ENCODE measurements around the gene BAIAP2L1. TPM values are rescaled to one million over a fixed set of nuclear protein-coding genes. Genes with fewer than 3 reads are reported as not detected.
"Not testable (repeated sequence)": the region's sequence is repeated elsewhere in the genome, so short reads cannot be mapped to it uniquely, and the experiment has no call there.

Gene BAIAP2L1
- total and polyA plus RNA-seq, 7 experiments from 2014 or later: 0.32 to 2.0 (median 0.56) TPM

GRCh38 chr7:98423043-98423442 lies 22.2 kb upstream of the BAIAP2L1 start:
- H3K9me3 Mint-ChIP-seq: peaks cover 0 to 2% (median 0%) of the 10 kb centered on the region in 11 donors
- no peak overlapping the region for H3K4me3 Mint-ChIP-seq
- no peaks in the 10 kb centered on the region for H3K4me1 Mint-ChIP-seq
- Histone ChIP-seq H3K27me3 (ENCODE audit: control insufficient read depth in 2 of 2, insufficient read depth in 2 of 2, low read length in 2 of 2) (no peaks in the 10 kb centered on the region), H3K27ac (ENCODE audit: low read depth, low read length) (no peak overlapping the region), H3K36me3 (ENCODE audit: control insufficient read depth in 2 of 3, insufficient read depth in 3 of 3, low read length in 3 of 3) (no peaks in the 10 kb centered on the region), H3K9me3 (ENCODE audit: control insufficient read depth in 2 of 3, low read length in 3 of 3) (no peaks in the 10 kb centered on the region), H3K4me3 (ENCODE audit: low read length) (no peak overlapping the region), H3K4me1 (ENCODE audit: control insufficient read depth in 2 of 2, insufficient read depth in 2 of 2, low read length in 2 of 2) (no peaks in the 10 kb centered on the region)
- H3K36me3 Mint-ChIP-seq: no peaks in the 10 kb centered on the region
- ChIA-PET POLR2A (no interaction called here), CTCF (no interaction called here)
- DNase-seq: no peak
- no peak overlapping the region for H3K27ac Mint-ChIP-seq
- intact Hi-C loops (cut with micrococcal nuclease): loop anchor here in 1 of 2 donors (5.0 kb wide), 1 partner anchor 819 kb away; no protein-coding TSS in a partner anchor
- H3K27me3 Mint-ChIP-seq: peaks cover 0 to 30% (median 9%) of the 10 kb centered on the region in 5 donors
- no peak for ATAC-seq

DNA sequence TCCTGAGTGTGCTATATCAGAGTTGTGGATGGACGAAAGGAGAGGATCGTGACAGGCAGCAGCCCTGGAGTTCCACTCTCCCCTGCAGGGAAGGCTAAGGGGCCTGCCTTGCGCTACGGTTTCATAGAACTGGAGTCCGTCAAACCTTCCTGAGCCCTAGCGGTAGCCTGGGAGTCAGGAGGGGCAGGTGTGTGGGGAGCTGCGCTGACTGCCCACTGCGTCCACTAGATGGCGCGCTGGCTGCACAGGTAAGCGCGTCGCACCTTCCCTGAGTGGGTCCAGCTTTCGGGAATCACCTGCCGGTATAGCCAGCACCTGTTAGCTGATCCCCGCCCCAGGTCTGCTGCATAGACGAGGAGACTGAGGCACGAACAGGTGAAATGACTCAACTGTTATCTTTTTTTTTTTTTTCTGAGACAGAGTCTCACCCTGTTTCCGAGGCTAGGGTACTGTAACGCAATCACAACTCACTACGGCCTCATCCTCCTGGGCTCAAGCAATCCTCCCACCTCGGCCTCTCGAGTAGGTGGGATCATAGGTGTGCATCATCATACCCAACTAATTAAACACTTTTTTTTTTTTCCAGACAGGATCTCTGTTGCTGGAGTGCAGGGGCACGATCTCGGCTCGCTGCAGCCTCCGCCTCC lies 20.2 kb upstream of the BAIAP2L1 start:
- Histone ChIP-seq H3K27ac (ENCODE audit: low read depth, low read length) (no peak overlapping the region), H3K27me3 (ENCODE audit: control insufficient read depth in 2 of 2, insufficient read depth in 2 of 2, low read length in 2 of 2) (no peaks in the 10 kb centered on the region), H3K4me3 (ENCODE audit: low read length) (no peak overlapping the region), H3K36me3 (ENCODE audit: control insufficient read depth in 2 of 3, insufficient read depth in 3 of 3, low read length in 3 of 3) (no peaks in the 10 kb centered on the region), H3K9me3 (ENCODE audit: control insufficient read depth in 2 of 3, low read length in 3 of 3) (no peaks in the 10 kb centered on the region), H3K4me1 (ENCODE audit: control insufficient read depth in 2 of 2, insufficient read depth in 2 of 2, low read length in 2 of 2) (no peaks in the 10 kb centered on the region)
- DNase-seq (peak; percentile 16 to 60 (median 50)), ATAC-seq (peak; percentile 80)
- ChIA-PET POLR2A (no interaction called here), CTCF (interaction anchor here (0.6 to 1.2 kb wide), 5 partner anchors 14 to 1343 kb away, joined by 3 to 4 read pairs (median 3); no protein-coding TSS in a partner anchor)
- intact Hi-C loops (cut with micrococcal nuclease): loop anchor here in 1 of 2 donors (5.0 kb wide), 1 partner anchor 821 kb away; no protein-coding TSS in a partner anchor
- peaks cover 0 to 2% (median 0%) of the 10 kb centered on the region in 11 donors for H3K9me3 Mint-ChIP-seq
- H3K36me3 Mint-ChIP-seq: no peaks in the 10 kb centered on the region
- no peaks in the 10 kb centered on the region for H3K4me1 Mint-ChIP-seq
- H3K27ac Mint-ChIP-seq: no peak overlapping the region
- H3K4me3 Mint-ChIP-seq: no peak overlapping the region
- H3K27me3 Mint-ChIP-seq: peaks cover 0 to 30% (median 9%) of the 10 kb centered on the region in 5 donors

DNA sequence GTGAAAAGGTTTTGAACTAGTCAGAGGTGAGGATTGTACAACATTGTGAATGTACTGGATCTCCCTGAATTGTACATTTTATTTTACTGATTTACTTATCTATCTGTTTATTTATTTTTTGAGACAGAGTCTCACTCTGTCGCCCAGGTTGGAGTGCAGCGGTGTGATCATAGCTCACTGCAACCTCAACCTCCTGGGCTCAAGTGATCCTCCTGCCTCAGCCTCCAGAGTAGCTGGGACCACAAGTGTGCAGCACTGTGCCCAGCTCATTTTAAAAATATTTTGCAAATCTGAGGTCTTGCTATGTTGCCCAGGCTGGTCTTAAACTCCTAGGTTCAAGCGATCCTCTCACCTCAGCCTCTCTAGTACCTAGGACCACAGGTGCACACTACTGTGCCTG lies 19.1 kb upstream of the BAIAP2L1 start:
- H3K4me1 Mint-ChIP-seq; H3K27me3 ChIP-seq (ENCODE audit: control insufficient read depth in 2 of 2, insufficient read depth in 2 of 2, low read length in 2 of 2); H3K36me3 ChIP-seq (ENCODE audit: control insufficient read depth in 2 of 3, insufficient read depth in 3 of 3, low read length in 3 of 3); H3K4me3 ChIP-seq (ENCODE audit: low read length); DNase-seq; ATAC-seq; H3K27ac Mint-ChIP-seq; H3K4me3 Mint-ChIP-seq; H3K4me1 ChIP-seq (ENCODE audit: control insufficient read depth in 2 of 2, insufficient read depth in 2 of 2, low read length in 2 of 2); H3K9me3 Mint-ChIP-seq; H3K9me3 ChIP-seq (ENCODE audit: control insufficient read depth in 2 of 3, low read length in 3 of 3); H3K27ac ChIP-seq (ENCODE audit: low read depth, low read length); POLR2A ChIA-PET; H3K36me3 Mint-ChIP-seq: not testable (repeated sequence)
- CTCF ChIA-PET: interaction anchor here (1.0 kb wide), 1 partner anchor 13 kb away, joined by 4 read pairs; no protein-coding TSS in a partner anchor
- intact Hi-C loops (cut with micrococcal nuclease): loop anchor here in 1 of 2 donors (5.0 kb wide), 1 partner anchor 822 kb away; no protein-coding TSS in a partner anchor
- peaks cover 0 to 20% (median 6%) of the 10 kb centered on the region in 5 donors for H3K27me3 Mint-ChIP-seq

DNA sequence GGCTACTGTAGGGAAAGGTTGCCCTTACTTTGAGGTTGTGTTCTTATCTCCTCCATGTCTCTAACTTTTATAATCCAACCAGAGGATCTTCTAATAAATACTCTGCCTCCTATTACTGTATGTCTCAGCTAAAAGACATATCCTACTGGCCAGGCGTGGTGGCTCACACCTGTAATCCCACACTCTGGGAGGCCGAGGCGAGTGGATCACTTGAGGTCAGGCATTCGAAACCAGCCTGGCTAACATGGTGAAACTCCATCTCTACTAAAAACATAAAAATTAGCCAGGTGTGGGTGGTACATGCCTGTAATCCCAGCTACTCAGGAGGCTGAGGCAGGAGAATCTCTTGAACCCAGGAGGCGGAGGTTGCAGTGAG lies 18.4 kb upstream of the BAIAP2L1 start:
- H3K27ac Mint-ChIP-seq; intact Hi-C loops (cut with micrococcal nuclease); H3K4me3 Mint-ChIP-seq; H3K4me1 Mint-ChIP-seq; ATAC-seq; H3K36me3 ChIP-seq (ENCODE audit: control insufficient read depth in 2 of 3, insufficient read depth in 3 of 3, low read length in 3 of 3); H3K9me3 ChIP-seq (ENCODE audit: control insufficient read depth in 2 of 3, low read length in 3 of 3); POLR2A ChIA-PET; H3K4me3 ChIP-seq (ENCODE audit: low read length); H3K36me3 Mint-ChIP-seq; H3K27ac ChIP-seq (ENCODE audit: low read depth, low read length); H3K4me1 ChIP-seq (ENCODE audit: control insufficient read depth in 2 of 2, insufficient read depth in 2 of 2, low read length in 2 of 2); H3K27me3 ChIP-seq (ENCODE audit: control insufficient read depth in 2 of 2, insufficient read depth in 2 of 2, low read length in 2 of 2); H3K9me3 Mint-ChIP-seq; DNase-seq; CTCF ChIA-PET: not testable (repeated sequence)
- H3K27me3 Mint-ChIP-seq: peaks cover 0 to 17% (median 4%) of the 10 kb centered on the region in 5 donors

DNA sequence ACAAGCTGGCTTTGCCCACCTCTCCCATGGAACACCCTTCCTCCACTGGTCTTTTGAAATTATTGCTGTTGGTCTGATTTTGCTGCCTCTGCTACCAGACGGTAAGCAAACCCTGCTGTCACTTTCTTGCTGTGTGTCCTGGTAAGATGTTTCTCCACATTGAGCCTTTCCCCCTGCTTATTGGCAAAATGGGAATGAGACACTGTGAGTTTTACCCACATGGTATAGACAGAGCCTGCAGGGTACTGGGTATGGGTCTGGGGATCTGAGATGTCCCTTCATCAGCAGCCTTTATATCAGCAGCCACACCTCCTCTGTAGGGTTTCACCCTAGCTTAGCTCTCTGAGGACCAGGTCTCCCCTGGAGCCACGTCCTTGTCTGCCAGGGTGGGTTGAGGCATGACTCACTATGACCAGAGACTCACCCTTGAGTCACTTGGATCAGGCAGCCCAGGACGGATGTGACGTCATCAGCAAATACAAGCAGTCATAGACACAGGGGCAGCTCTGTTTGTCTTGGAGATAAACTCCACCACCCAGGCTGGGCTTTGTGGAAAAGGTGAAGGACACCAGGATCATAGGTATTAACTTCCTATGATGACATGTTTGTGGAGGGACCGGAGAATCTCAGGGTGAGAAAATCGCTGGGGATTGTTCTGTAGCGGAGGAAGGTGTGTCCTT lies 17.9 kb upstream of the BAIAP2L1 start:
- Histone ChIP-seq H3K27me3 (ENCODE audit: control insufficient read depth in 2 of 2, insufficient read depth in 2 of 2, low read length in 2 of 2) (no peaks in the 10 kb centered on the region), H3K27ac (ENCODE audit: low read depth, low read length) (no peak overlapping the region), H3K9me3 (ENCODE audit: control insufficient read depth in 2 of 3, low read length in 3 of 3) (no peaks in the 10 kb centered on the region), H3K36me3 (ENCODE audit: control insufficient read depth in 2 of 3, insufficient read depth in 3 of 3, low read length in 3 of 3) (no peaks in the 10 kb centered on the region), H3K4me3 (ENCODE audit: low read length) (no peak overlapping the region), H3K4me1 (ENCODE audit: control insufficient read depth in 2 of 2, insufficient read depth in 2 of 2, low read length in 2 of 2) (no peaks in the 10 kb centered on the region)
- Mint-ChIP-seq H3K4me1 (no peaks in the 10 kb centered on the region), H3K4me3 (no peak overlapping the region), H3K27ac (no peak overlapping the region), H3K36me3 (no peaks in the 10 kb centered on the region), H3K9me3 (peaks cover 0 to 2% (median 0%) of the 10 kb centered on the region in 11 donors), H3K27me3 (peaks cover 0 to 14% (median 4%) of the 10 kb centered on the region in 5 donors)
- ChIA-PET CTCF (no interaction called here), POLR2A (no interaction called here)
- intact Hi-C loops (cut with micrococcal nuclease): no loop called here
- DNase-seq: no peak
- peak; percentile 27 for ATAC-seq

GRCh38 chr7:98418271-98418635 lies 17.4 kb upstream of the BAIAP2L1 start:
- Histone ChIP-seq H3K4me1 (ENCODE audit: control insufficient read depth in 2 of 2, insufficient read depth in 2 of 2, low read length in 2 of 2) (no peaks in the 10 kb centered on the region), H3K4me3 (ENCODE audit: low read length) (no peak overlapping the region), H3K36me3 (ENCODE audit: control insufficient read depth in 2 of 3, insufficient read depth in 3 of 3, low read length in 3 of 3) (no peaks in the 10 kb centered on the region), H3K27ac (ENCODE audit: low read depth, low read length) (no peak overlapping the region), H3K27me3 (ENCODE audit: control insufficient read depth in 2 of 2, insufficient read depth in 2 of 2, low read length in 2 of 2) (no peaks in the 10 kb centered on the region), H3K9me3 (ENCODE audit: control insufficient read depth in 2 of 3, low read length in 3 of 3) (no peaks in the 10 kb centered on the region)
- no peak for ATAC-seq
- Mint-ChIP-seq H3K9me3 (peaks cover 0 to under 1% (median 0%) of the 10 kb centered on the region in 11 donors), H3K4me3 (no peak overlapping the region), H3K27ac (no peak overlapping the region), H3K27me3 (peaks cover 0 to 8% (median 2%) of the 10 kb centered on the region in 5 donors), H3K4me1 (no peaks in the 10 kb centered on the region), H3K36me3 (no peaks in the 10 kb centered on the region)
- POLR2A ChIA-PET: no interaction called here
- CTCF ChIA-PET: no interaction called here
- intact Hi-C loops (cut with micrococcal nuclease): no loop called here
- DNase-seq: no peak

Measured in naive thymus-derived CD4-positive, alpha-beta T cell (primary cell).